ENCODE data around the gene RNF10. TPM values are rescaled to one million over a fixed set of nuclear protein-coding genes. Genes with fewer than 3 reads are reported as not detected.

RNF10 gene
- total RNA-seq, 1 experiment from 2014 or later: 79.7 TPM

DNA sequence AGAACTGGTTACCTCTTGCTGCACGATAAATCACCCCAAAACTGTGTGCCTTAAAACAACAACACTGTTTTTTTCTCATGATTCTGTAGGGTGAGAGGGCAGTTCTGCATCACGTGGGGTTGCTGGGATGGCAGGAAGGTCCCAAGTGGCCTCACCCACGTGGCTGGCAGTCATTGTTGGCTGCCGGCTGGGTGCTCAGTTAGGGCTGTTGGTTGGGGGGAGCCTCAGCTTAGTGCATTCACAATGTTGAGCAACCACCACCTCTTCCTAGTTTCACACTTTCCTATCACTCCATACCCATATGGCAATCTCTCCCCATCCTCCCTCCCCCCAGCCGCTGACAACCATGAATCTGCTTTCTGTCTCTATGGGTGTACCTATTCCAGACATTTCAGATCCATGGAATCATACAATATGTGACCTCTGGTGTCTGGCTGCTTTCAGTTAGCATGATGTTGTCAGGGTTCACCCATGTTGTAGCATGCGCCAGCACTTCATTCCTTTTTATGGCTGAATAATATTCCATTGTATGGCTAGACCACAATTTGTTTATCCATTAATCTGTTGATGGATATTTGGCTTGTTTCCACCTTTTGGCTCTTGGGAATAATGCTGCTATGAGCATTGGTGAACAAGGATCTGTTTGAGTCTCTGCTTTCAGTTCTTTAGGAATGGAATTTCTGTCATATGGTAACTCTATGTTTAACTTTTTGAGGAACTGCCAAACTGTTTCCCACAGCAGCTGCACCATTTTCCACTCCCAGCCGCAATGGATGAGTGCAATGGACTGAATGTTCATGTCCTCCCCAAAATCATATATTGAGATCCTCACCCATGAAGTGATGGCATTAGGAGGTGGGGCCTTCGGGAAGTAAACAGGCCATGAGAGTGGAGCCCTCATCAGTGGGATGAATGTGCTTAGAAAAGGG lies 58.2 kb downstream of the RNF10 start:
- TF ChIP-seq EZH2 (IDR thresholded peaks at IDR 0.05; ENCODE audit: low read length, unreplicated experiment): no peak
- no peak for TF ChIP-seq EZH2phosphoT487 (IDR thresholded peaks at IDR 0.05; ENCODE audit: borderline replicate concordance, low read length)
- TF ChIP-seq, protein P1, sequence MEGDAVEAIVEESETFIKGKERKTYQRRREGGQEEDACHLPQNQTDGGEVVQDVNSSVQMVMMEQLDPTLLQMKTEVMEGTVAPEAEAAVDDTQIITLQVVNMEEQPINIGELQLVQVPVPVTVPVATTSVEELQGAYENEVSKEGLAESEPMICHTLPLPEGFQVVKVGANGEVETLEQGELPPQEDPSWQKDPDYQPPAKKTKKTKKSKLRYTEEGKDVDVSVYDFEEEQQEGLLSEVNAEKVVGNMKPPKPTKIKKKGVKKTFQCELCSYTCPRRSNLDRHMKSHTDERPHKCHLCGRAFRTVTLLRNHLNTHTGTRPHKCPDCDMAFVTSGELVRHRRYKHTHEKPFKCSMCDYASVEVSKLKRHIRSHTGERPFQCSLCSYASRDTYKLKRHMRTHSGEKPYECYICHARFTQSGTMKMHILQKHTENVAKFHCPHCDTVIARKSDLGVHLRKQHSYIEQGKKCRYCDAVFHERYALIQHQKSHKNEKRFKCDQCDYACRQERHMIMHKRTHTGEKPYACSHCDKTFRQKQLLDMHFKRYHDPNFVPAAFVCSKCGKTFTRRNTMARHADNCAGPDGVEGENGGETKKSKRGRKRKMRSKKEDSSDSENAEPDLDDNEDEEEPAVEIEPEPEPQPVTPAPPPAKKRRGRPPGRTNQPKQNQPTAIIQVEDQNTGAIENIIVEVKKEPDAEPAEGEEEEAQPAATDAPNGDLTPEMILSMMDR (conservative IDR thresholded peaks at IDR 0.05; ENCODE audit: low read depth, low read length): no peak
- Histone ChIP-seq H3K9me2 (replicated peaks; ENCODE audit: low read length) (no peaks in the 10 kb centered on the region), H3K4me2 (ENCODE audit: low read length) (no peak overlapping the region), H3K4me1 (ENCODE audit: insufficient read depth, low read length) (no peaks in the 10 kb centered on the region), H3K36me3 (ENCODE audit: low read depth, low read length) (no peaks in the 10 kb centered on the region), H3K4me3 (ENCODE audit: low read length) (no peak overlapping the region), H3K27me3 (ENCODE audit: low read length) (no peaks in the 10 kb centered on the region), H3K79me2 (ENCODE audit: low read length) (no peaks in the 10 kb centered on the region), H3F3A (ENCODE audit: low read length, unreplicated experiment) (no peaks in the 10 kb centered on the region), H3K9me3 (ENCODE audit: low read length) (no peaks in the 10 kb centered on the region), H4K20me1 (ENCODE audit: low read length) (no peaks in the 10 kb centered on the region), H3K27ac (ENCODE audit: low read length) (no peak overlapping the region), H2AFZ (ENCODE audit: low read length) (no peak overlapping the region), H3K9ac (ENCODE audit: low read length) (no peak overlapping the region)
- intact Hi-C loops (cut with micrococcal nuclease): no loop called here
- ATAC-seq (no peak), DNase-seq (no peak)
- CTCF ChIA-PET: no interaction called here
- BruUV-seq (replicated peaks): no TSS peak
- POLR2A ChIA-PET (ENCODE audit: unreplicated experiment): no interaction called here

- no peak overlapping the region for H3K4me2 ChIP-seq (ENCODE audit: low read length)
- H3K36me3 ChIP-seq (ENCODE audit: low read depth, low read length): no peaks in the 10 kb centered on the region
- CTCF ChIA-PET: no interaction called here
- intact Hi-C loops (cut with micrococcal nuclease): no loop called here
- no peak overlapping the region for H3K4me3 ChIP-seq (ENCODE audit: low read length)
- no peaks in the 10 kb centered on the region for H3K27me3 ChIP-seq (ENCODE audit: low read length)
- H3K27ac ChIP-seq (ENCODE audit: low read length): no peak overlapping the region
- no peaks in the 10 kb centered on the region for H3K9me2 ChIP-seq (replicated peaks; ENCODE audit: low read length)
- no peaks in the 10 kb centered on the region for H4K20me1 ChIP-seq (ENCODE audit: low read length)
- DNase-seq (no peak), ATAC-seq (no peak)
- no peaks in the 10 kb centered on the region for H3F3A ChIP-seq (ENCODE audit: low read length, unreplicated experiment)
- no peaks in the 10 kb centered on the region for H3K9me3 ChIP-seq (ENCODE audit: low read length)
- no peak overlapping the region for H3K9ac ChIP-seq (ENCODE audit: low read length)
- no peak overlapping the region for H2AFZ ChIP-seq (ENCODE audit: low read length)
- POLR2A ChIA-PET (ENCODE audit: unreplicated experiment): no interaction called here
- H3K4me1 ChIP-seq (ENCODE audit: insufficient read depth, low read length): peaks cover 6% of the 10 kb centered on the region
- no TSS peak for BruUV-seq (replicated peaks)
- no peaks in the 10 kb centered on the region for H3K79me2 ChIP-seq (ENCODE audit: low read length)
- TF ChIP-seq EZH2phosphoT487 (IDR thresholded peaks at IDR 0.05; ENCODE audit: borderline replicate concordance, low read length) (no peak), EZH2 (IDR thresholded peaks at IDR 0.05; ENCODE audit: low read length, unreplicated experiment) (no peak)
- TF ChIP-seq, protein P1 (conservative IDR thresholded peaks at IDR 0.05; ENCODE audit: low read depth, low read length): no peak
These were observed 62.7 kb downstream of the RNF10 start for GRCh38 chr12:120596901-120597300.

DNA sequence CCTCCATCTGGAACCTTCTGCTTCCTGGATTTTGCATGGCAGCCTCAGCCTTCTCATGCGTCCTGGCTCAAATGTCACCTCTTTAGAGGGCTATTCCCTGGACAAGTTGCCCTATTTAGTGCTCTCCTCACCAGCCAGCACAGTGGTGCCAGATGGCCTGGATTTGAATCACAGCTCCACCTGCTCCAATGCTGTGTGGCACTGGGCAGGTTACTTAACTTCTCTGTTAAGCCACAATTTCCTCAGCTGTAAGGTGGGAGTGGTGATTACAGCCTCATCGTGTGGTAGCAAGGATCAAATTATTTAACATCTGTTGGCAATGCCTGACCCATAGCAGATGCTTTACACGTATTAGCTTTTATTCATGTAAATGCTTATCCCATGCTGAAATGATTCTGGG lies 63.7 kb downstream of the RNF10 start:
- no peak overlapping the region for H3K9ac ChIP-seq (ENCODE audit: low read length)
- TF ChIP-seq, protein P1 (conservative IDR thresholded peaks at IDR 0.05; ENCODE audit: low read depth, low read length): no peak
- no peak for TF ChIP-seq EZH2phosphoT487 (IDR thresholded peaks at IDR 0.05; ENCODE audit: borderline replicate concordance, low read length)
- TF ChIP-seq EZH2 (IDR thresholded peaks at IDR 0.05; ENCODE audit: low read length, unreplicated experiment): no peak
- H3F3A ChIP-seq (ENCODE audit: low read length, unreplicated experiment): no peaks in the 10 kb centered on the region
- intact Hi-C loops (cut with micrococcal nuclease): no loop called here
- no peaks in the 10 kb centered on the region for H4K20me1 ChIP-seq (ENCODE audit: low read length)
- H2AFZ ChIP-seq (ENCODE audit: low read length): no peak overlapping the region
- ChIA-PET CTCF (no interaction called here), POLR2A (ENCODE audit: unreplicated experiment) (no interaction called here)
- H3K27ac ChIP-seq (ENCODE audit: low read length): no peak overlapping the region
- no peaks in the 10 kb centered on the region for H3K36me3 ChIP-seq (ENCODE audit: low read depth, low read length)
- no TSS peak for BruUV-seq (replicated peaks)
- ATAC-seq (no peak), DNase-seq (no peak)
- no peaks in the 10 kb centered on the region for H3K9me2 ChIP-seq (replicated peaks; ENCODE audit: low read length)
- no peaks in the 10 kb centered on the region for H3K27me3 ChIP-seq (ENCODE audit: low read length)
- no peak overlapping the region for H3K4me3 ChIP-seq (ENCODE audit: low read length)
- H3K4me2 ChIP-seq (ENCODE audit: low read length): no peak overlapping the region
- no peaks in the 10 kb centered on the region for H3K79me2 ChIP-seq (ENCODE audit: low read length)
- H3K4me1 ChIP-seq (ENCODE audit: insufficient read depth, low read length): peaks cover 6% of the 10 kb centered on the region
- no peaks in the 10 kb centered on the region for H3K9me3 ChIP-seq (ENCODE audit: low read length)
